ENCODE measurements around the gene FBXW2.

The FBXW2 gene, protein sequence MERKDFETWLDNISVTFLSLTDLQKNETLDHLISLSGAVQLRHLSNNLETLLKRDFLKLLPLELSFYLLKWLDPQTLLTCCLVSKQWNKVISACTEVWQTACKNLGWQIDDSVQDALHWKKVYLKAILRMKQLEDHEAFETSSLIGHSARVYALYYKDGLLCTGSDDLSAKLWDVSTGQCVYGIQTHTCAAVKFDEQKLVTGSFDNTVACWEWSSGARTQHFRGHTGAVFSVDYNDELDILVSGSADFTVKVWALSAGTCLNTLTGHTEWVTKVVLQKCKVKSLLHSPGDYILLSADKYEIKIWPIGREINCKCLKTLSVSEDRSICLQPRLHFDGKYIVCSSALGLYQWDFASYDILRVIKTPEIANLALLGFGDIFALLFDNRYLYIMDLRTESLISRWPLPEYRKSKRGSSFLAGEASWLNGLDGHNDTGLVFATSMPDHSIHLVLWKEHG

DNA sequence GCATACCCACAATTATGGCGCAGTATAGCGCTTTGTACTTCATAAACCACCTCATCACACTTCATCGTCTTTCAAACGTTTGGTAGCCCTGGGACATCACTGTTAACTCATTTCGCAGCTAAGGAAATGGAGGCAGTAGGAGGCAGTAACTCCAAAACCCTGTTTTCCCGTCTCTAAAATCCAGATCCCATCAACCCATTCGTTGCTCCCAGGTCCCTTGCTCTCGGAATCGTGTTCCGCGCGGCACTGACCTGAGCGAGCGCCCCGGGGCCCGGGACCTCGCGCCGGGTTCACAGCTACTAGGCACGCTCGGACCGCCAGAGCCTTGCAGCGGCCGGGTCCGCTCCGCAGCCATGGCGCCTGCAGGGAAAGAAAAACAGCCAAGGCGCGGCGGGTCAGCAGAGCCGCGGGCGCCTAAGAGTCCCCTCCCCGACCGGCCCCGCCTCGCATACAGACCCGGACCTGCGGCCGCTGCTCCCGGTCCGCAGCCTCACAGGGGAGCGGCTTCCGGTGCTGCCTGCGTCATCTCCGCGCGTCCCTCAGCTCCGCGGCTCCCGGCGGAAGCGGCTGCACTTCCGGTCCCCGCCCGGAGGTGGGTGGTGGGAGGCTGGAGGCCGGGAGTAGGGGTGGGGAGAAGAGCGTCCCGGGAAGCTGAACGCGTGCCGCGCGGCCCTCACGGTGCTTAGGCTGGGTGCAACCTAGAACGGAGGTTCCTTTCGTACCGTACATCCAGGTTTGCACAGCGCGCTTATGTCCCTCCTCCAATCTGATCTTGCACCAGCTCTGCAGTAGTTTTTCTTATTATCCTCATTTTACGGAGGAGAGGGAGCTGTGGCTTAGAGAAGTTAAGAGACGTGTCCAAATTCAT is at the start of gene FBXW2:
FBXW2 (minus strand) TSS at position 519 of the 868 bp plus-strand sequence. CDS start 5,158 bp downstream, outside the sequence.
- DNase-seq (ENCODE audit: low spot score in 2 of 2) (peak; percentile 80 to 93), ATAC-seq (peak; percentile 97)
- Mint-ChIP-seq H3K4me1 (peaks cover 34% of the 10 kb centered on the region), H3K27ac (peak within 1 kb of the TSS; percentile 92), H3K9me3 (no peaks in the 10 kb centered on the region), H3K36me3 (peaks cover 41% of the 10 kb centered on the region), H3K4me3 (peak within 1 kb of the TSS; percentile 86)

DNA sequence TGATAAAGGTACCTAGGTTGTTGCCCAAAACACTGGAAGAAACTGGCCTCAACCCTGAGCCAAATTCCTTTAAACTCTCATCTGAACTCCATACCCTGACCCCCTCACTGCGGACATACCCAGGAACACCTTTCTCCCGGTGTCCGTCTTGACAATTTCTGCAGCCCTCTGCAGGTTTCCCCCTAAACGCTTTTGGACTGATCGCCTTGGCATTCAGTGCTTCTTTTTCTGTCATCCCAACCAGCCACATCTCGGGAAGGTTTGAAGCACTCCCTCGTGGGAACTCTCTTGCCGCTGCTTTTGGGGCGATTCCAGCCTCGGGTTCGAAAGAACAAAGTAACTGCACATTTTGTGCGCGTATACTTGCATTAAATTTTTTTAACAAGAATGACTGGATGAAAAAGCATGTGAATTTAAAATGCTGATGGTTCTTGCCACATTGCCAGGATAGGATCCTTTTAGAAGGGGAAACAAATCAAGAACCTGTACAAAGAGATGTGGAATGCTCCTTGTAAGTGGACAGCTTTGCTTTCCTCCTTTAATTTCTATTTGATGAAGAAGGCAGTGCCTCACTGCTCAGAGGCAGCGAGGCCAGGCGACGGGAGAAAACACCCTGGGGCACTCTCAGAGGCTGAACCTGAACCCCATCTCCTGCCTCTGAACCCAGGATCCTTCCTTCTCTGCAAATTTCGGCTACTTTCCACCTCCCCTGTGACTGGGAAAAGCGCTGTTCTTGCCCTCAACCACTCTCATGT is 48.9 kb upstream of the FBXW2 start:
- peak overlapping the region; percentile 100 for H3K4me3 Mint-ChIP-seq
- H3K27ac Mint-ChIP-seq, result peak overlapping the region; percentile 100
- ATAC-seq (peak; percentile 0), DNase-seq (ENCODE audit: low spot score in 2 of 2) (peak in 1 of 2 donors; percentile 53)
- peaks cover 94% of the 10 kb centered on the region for H3K36me3 Mint-ChIP-seq
- peaks cover 74% of the 10 kb centered on the region for H3K4me1 Mint-ChIP-seq
- no peaks in the 10 kb centered on the region for H3K9me3 Mint-ChIP-seq

DNA sequence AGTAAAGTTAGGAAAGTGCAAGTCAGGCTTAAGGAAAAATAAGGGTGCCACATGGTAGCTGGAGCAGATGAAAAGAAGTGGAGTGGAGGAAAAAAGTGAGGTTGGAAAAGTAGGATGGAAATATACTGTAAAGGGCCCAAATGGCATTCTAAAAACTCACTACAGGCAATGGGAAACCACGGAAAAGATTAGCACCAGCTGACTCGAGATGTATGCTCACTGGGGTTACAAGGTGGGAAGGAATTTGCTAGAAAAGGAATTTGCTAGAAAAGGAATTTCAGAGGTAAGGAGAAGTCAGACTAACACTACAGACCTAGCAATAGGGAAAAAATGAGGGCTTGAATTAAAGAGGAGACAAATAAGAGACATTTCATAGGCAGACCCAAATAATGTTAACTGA is 45.9 kb upstream of the FBXW2 start:
- no peak for DNase-seq (ENCODE audit: low spot score in 2 of 2)
- ATAC-seq, result no peak
- Mint-ChIP-seq H3K9me3 (no peaks in the 10 kb centered on the region), H3K4me1 (peaks cover 50% of the 10 kb centered on the region), H3K36me3 (peaks cover 94% of the 10 kb centered on the region), H3K27ac (peak overlapping the region; percentile 5), H3K4me3 (no peak overlapping the region)

DNA sequence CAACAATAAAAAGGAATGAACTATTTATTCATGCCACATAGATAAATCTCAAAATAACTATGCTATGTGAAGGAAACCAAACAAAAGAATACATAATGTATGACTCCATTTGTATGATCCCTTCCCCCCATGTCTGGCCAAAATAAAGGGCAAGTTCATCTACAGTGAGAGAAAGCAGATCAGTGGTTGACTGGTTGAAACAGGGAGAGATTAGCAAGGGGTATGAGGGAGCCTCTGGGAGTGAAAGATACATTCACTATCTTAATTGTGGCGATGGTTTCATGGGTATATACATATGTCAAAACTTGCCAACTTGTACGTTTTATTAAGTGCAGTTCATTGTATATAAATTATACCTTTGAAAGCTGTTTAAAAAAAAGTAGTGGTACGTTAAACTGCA is 44.7 kb upstream of the FBXW2 start:
- Mint-ChIP-seq H3K4me3 (no peak overlapping the region), H3K36me3 (peaks cover 94% of the 10 kb centered on the region)

DNA sequence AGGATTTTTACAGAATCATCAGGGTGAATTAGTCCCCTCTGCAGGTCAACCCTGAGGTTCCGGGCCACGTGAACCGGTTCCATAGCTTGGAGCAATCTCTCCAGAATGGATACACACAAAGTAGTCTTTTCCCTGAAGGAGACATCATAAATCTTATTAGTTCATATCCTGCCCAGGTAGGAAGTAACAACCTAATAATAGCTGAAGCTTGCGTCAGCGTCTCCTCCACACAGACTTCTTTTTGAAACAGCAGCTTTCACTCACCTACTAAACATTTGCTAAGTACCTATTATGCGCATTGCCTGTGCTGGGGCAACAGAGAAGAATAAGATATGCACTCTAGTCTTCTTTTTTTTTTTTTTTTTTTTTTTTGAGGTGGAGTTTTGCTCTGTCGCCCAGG is 40.1 kb upstream of the FBXW2 start:
- no peak overlapping the region for H3K4me3 Mint-ChIP-seq
- H3K27ac Mint-ChIP-seq, result no peak overlapping the region
- DNase-seq (ENCODE audit: low spot score in 2 of 2) (no peak), ATAC-seq (no peak)
- H3K36me3 Mint-ChIP-seq, result peaks cover 94% of the 10 kb centered on the region
- no peaks in the 10 kb centered on the region for H3K9me3 Mint-ChIP-seq
- H3K4me1 Mint-ChIP-seq, result peaks cover 17% of the 10 kb centered on the region

More for the DNA sequence above, 44.7 kb upstream of the FBXW2 start:
- Mint-ChIP-seq H3K27ac (peak overlapping the region; percentile 80), H3K4me1 (peaks cover 48% of the 10 kb centered on the region), H3K9me3 (no peaks in the 10 kb centered on the region)
- ATAC-seq (no peak), DNase-seq (ENCODE audit: low spot score in 2 of 2) (peak in 1 of 2 donors; percentile 34)

DNA sequence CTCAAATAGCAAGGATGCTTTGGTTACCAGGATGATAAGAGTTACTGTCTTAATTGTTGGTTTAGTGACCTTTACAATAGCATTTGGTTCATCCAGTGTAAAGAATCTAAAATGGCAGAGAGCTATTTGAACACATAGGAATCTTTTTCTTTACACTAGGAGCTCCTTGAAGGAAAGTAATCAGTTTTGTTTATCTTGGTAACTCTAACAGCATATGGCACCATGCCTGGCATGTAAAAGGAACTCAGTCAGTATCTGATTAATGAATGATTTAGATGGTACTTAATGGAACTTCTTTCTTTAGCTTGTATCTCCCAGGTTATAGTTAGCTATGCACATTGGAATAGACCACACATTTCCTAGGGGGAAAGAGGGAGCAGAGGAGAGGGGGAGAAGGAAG is 39.6 kb upstream of the FBXW2 start:
- no peak overlapping the region for H3K4me3 Mint-ChIP-seq
- H3K9me3 Mint-ChIP-seq, result no peaks in the 10 kb centered on the region
- peaks cover 98% of the 10 kb centered on the region for H3K36me3 Mint-ChIP-seq
- peaks cover 13% of the 10 kb centered on the region for H3K4me1 Mint-ChIP-seq
- no peak for ATAC-seq
- DNase-seq (ENCODE audit: low spot score in 2 of 2), result no peak
- H3K27ac Mint-ChIP-seq, result no peak overlapping the region

DNA sequence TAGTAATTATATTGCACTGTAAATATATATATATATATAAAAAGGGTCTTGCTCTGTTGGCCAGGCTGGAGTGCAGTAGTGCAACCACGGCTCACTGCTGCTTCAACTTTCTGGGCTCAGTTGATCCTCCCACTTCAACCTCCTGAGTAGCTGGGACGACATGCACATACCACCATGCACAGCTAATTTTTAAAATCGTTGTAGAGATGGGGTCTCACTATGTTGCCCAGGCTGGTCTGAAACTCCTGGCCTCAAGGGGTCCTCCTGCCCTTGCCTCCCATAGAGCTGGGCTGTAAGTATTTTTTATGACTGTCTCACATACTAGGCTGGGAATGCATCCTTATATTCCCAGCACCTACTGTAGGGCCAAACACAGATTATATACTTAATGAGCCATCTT is 37.6 kb upstream of the FBXW2 start:
- ATAC-seq, result no peak
- Mint-ChIP-seq H3K36me3 (peaks cover 100% of the 10 kb centered on the region), H3K27ac (no peak overlapping the region), H3K4me1 (peaks cover 2% of the 10 kb centered on the region), H3K9me3 (no peaks in the 10 kb centered on the region), H3K4me3 (no peak overlapping the region)
- DNase-seq (ENCODE audit: low spot score in 2 of 2), result no peak

DNA sequence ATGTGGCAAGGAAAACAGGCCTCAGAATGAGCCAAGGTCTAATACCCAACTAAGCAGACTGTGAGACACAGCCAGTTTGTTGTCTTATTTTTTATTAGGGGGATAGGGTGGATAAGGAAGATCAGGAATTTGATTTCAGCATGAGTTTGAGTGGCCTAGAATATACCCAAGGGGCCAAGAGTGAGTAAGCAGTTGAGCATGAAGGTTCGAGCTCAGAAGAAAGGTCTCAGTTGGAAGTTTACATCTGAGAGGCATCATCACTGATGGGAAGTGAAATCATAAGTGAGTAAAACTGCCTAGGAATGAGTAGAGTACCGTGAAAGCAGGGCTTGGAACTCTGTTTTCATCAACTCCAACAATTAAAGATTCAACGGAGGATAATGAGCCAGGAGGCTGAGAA is 36.9 kb upstream of the FBXW2 start:
- peaks cover 100% of the 10 kb centered on the region for H3K36me3 Mint-ChIP-seq
- no peak overlapping the region for H3K4me3 Mint-ChIP-seq
- H3K4me1 Mint-ChIP-seq, result no peaks in the 10 kb centered on the region
- ATAC-seq (no peak), DNase-seq (ENCODE audit: low spot score in 2 of 2) (no peak)
- H3K27ac Mint-ChIP-seq, result peak overlapping the region; percentile 35
- H3K9me3 Mint-ChIP-seq, result no peaks in the 10 kb centered on the region

DNA sequence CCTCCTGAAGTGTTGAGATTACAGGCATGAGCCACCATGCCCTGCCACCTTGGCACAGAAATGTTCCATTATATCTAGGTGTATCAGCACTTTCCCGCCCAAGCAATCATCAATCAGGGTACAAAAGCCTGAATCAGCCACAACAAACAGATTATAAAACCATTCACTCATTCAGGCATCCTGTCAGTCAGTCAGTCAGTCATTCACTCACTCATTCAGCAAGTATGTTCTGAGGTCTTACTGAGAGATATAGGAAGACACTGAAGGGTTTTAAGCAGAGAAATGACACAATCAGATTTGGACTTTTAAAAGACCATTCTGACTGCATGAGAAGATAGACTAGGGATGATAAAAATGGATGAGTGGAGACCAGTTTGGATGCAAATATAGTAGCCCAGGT is 36.4 kb upstream of the FBXW2 start:
- Mint-ChIP-seq H3K36me3 (peaks cover 100% of the 10 kb centered on the region), H3K4me3 (no peak overlapping the region), H3K4me1 (no peaks in the 10 kb centered on the region), H3K27ac (peak overlapping the region; percentile 35), H3K9me3 (no peaks in the 10 kb centered on the region)
- DNase-seq (ENCODE audit: low spot score in 2 of 2) (no peak), ATAC-seq (no peak)

DNA sequence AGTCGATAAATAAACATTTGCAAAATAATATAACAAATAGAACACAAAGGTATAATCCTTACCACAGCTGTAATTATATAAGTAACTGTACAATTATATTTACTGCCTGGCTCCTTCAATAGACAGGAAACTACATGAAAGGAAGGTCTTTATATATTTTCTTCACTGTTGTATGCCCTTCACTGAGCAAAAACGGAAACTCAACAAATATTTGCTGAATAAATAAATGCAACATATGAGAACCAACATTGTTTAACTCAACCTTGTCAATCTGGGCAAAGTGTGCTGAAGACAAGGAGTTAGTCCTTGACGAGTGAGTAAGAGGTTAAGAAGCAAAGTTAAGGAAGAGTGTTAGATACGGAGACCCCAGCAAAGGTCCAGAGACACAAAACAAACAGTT is 26.9 kb upstream of the FBXW2 start:
- H3K4me3 Mint-ChIP-seq, result no peak overlapping the region
- H3K4me1 Mint-ChIP-seq, result no peaks in the 10 kb centered on the region
- H3K27ac Mint-ChIP-seq, result peak overlapping the region; percentile 33
- peaks cover 98% of the 10 kb centered on the region for H3K36me3 Mint-ChIP-seq
- DNase-seq (ENCODE audit: low spot score in 2 of 2), result no peak
- no peaks in the 10 kb centered on the region for H3K9me3 Mint-ChIP-seq
- no peak for ATAC-seq

DNA sequence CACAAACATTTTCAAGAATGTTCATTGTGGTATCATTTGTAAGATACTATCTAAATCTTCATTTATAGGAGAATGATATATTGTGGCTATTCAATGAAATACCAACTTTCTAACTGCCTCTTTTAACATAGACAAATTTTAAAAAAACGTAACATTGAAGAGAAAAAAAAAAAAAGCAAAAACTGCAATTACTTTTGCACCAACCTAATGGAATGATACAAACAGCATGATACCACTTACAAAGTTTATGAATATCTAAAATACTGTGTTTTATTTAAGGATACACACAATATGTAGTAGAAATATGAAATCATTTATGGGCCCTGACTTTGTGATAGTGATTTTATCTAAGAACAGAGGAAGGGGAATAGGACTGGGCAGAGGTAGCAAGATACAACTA is 25.4 kb upstream of the FBXW2 start:
- DNase-seq (ENCODE audit: low spot score in 2 of 2) (no peak), ATAC-seq (no peak)
- H3K4me1 Mint-ChIP-seq, result no peaks in the 10 kb centered on the region
- H3K36me3 Mint-ChIP-seq, result peaks cover 83% of the 10 kb centered on the region
- H3K9me3 Mint-ChIP-seq, result no peaks in the 10 kb centered on the region
- H3K4me3 Mint-ChIP-seq, result no peak overlapping the region
- H3K27ac Mint-ChIP-seq, result no peak overlapping the region

DNA sequence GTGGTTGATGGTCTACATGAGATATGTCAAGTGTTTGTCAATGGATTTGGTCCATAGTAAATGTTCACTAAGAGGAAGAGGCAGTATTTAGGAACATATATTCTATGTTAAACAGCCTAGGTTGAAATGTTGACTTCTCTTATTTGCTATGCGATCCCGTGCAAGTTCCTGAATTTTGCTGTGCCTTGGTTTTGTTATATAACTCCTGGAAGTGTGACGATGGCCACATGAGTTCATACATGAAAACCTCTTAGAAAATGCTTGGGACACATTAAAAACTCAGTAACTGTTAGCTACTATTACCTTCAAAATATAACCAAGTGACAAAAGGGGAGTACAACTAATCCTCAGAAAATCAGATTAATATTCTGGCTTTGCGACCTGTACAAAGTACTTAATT is 21.9 kb upstream of the FBXW2 start:
- no peak for ATAC-seq
- peaks cover 48% of the 10 kb centered on the region for H3K36me3 Mint-ChIP-seq

DNA sequence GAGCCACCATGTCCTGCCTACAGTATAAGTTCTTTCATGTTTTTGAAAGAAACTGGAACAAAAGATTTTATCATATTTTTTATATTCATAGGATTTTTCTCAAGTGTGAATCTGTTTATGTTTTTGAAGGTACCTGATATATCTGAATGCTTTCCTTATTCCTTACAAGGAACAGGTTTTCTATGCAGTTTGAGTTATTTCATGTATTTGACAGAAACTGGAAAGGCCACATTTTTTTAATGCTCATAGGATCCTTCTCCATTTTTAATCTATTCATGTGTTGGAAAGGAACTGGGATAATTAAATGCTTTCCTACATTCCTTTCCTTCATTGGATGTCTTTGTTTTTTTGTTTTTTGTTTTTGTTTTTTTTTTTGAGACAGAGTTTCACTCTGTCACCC is 15.7 kb upstream of the FBXW2 start:
- no peaks in the 10 kb centered on the region for H3K36me3 Mint-ChIP-seq

More for the DNA sequence above, 21.9 kb upstream of the FBXW2 start:
- Mint-ChIP-seq H3K4me3 (no peak overlapping the region), H3K27ac (no peak overlapping the region), H3K9me3 (no peaks in the 10 kb centered on the region), H3K4me1 (no peaks in the 10 kb centered on the region)
- DNase-seq (ENCODE audit: low spot score in 2 of 2), result no peak

DNA sequence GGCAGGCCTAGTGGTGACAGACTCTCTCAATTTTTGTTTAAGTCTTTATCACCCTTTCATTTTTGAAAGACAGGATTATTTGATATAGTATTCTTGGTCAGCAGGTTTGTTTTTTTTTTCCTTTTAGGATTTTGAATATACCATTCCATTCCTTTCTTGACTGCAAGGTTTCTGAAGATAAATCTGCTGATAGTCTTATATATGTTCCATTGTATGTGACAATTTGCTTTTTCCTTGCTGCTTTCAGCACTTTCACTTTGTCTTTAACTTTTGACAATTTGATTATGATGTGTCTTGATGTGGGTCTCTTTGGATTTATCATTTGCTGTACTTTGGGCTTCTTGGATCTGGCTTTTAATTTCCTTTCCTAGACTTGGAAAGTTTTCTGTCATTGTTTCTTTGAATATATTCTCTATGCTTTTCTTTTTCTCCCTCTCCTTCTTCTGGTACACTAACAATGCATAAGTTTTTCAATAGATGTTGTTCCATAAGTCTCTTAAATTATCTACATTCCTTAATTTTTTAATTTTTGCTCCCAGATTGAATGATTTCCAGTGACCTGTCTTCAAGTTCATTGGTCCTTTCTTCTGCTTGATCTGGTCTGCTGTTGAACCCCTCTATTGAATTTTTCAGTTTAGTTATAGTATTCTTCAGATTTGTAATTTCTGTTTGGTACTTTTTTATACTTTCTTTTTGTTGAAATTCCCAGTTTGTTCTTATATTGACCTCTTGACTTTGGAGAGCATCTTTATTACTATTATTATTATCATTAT is 14.6 kb upstream of the FBXW2 start:
- H3K4me1 Mint-ChIP-seq, result no peaks in the 10 kb centered on the region
- no peaks in the 10 kb centered on the region for H3K36me3 Mint-ChIP-seq
- no peak overlapping the region for H3K4me3 Mint-ChIP-seq
- no peak for DNase-seq (ENCODE audit: low spot score in 2 of 2)
- H3K9me3 Mint-ChIP-seq, result peaks cover 22% of the 10 kb centered on the region
- H3K27ac Mint-ChIP-seq, result no peak overlapping the region
- ATAC-seq, result no peak

More for the DNA sequence above, 15.7 kb upstream of the FBXW2 start:
- ATAC-seq, result no peak
- peaks cover 22% of the 10 kb centered on the region for H3K9me3 Mint-ChIP-seq
- no peak for DNase-seq (ENCODE audit: low spot score in 2 of 2)
- H3K4me1 Mint-ChIP-seq, result no peaks in the 10 kb centered on the region
- no peak overlapping the region for H3K27ac Mint-ChIP-seq
- no peak overlapping the region for H3K4me3 Mint-ChIP-seq
